ENCODE results near the gene ATP9A. TPM values are rescaled to one million over a fixed set of nuclear protein-coding genes. Genes with fewer than 3 reads are reported as not detected.
"Not testable (repeated sequence)": the region's sequence is repeated elsewhere in the genome, so short reads cannot be mapped to it uniquely, and the experiment has no call there.

Gene ATP9A
- total and polyA plus RNA-seq, 10 of the 15 experiments (the other 5 are each of a cell fraction or from before 2014, with no cell fraction given), result 0.03 to 0.81 (median 0.14) TPM

DNA sequence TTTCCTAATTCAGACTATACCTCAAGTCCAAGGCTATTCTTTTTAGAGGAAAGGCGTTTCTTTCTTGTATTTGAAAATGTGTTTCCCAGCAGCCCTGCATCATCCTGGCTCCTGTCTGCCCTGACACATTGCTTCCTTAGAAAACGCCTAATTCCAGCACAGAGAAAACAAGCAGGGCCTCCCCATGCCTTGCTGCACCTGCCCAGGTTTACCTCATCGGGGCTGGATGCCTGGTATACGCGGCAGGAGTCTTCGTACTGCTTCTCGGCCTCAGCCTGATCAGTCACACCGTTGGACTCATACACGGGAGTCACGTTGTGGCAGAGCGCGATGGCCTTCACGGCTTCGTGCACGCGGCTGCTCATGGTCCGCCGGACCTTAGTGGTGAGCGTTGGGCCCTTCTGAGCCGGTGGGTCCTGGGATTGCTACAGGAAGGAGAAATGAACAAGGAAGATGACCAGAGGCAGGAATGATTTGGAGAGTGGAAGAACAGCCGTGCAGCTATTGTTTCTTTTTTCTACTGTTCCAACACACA lies 111.4 kb downstream of the ATP9A start:
- in situ Hi-C loops (cut with MboI), result no loop called here
- RAD21 ChIA-PET (ENCODE audit: unreplicated experiment), result interaction anchor here (0.6 kb wide), 1 partner anchor 727 kb away, joined by 4 read pairs; no protein-coding TSS in a partner anchor

DNA sequence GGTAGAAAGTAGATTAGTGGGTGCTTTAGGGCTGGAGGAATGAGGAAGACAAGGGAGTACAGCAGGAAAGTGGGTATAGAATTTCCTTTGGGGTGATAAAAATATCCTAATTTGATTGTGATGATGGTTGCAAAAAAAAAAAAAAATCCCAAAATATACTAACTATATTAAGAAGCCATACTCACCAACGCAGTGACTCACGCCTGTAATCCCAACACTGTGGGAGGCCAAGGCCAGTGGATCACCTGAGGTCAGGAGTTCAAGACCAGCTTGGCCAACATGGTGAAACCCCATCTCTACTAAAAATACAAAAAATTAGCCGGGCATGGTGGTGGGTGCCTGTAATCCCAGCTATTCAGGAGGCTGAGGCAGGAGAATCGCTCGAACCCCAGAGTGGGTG lies 112.1 kb downstream of the ATP9A start:
- H3K79me2 ChIP-seq (ENCODE audit: control insufficient read depth, insufficient read depth, low read length); H3K27me3 ChIP-seq (replicated peaks in 1 of 2; ENCODE audit: control insufficient read depth in 2 of 2, insufficient read depth in 2 of 2, low read length in 1 of 2); H2AFZ ChIP-seq (ENCODE audit: control insufficient read depth, low read depth, low read length); FAIRE-seq; H3K9me3 ChIP-seq (replicated peaks; ENCODE audit: control insufficient read depth, insufficient read depth, low read length); CTCF ChIA-PET; H3K36me3 ChIP-seq (ENCODE audit: control insufficient read depth in 2 of 2, insufficient read depth in 2 of 2, low read length in 1 of 2); H3K4me2 ChIP-seq (ENCODE audit: control insufficient read depth, insufficient read depth); H4K20me1 ChIP-seq (ENCODE audit: control insufficient read depth, insufficient read depth); POLR2A ChIA-PET; ATAC-seq; H3K27ac ChIP-seq (ENCODE audit: control insufficient read depth, insufficient read depth); in situ Hi-C loops (cut with MboI); BruUV-seq (replicated peaks); H3K4me3 ChIP-seq; H3K9ac ChIP-seq (ENCODE audit: control insufficient read depth, insufficient read depth, low read length); DNase-seq (ENCODE audit: low read depth, low spot score); SMC1A ChIA-PET (ENCODE audit: uncharacterized antibody, unreplicated experiment); intact Hi-C loops (cut with micrococcal nuclease; ENCODE audit: unreplicated experiment); RAD21 ChIA-PET (ENCODE audit: unreplicated experiment); H3K4me1 ChIP-seq (ENCODE audit: control insufficient read depth, insufficient read depth, low read length): not testable (repeated sequence)
- 31% methylated on average over 5 of the region's 5 CpGs for WGBS (ENCODE audit: insufficient coverage, insufficient replicate concordance, low lambda C conversion rate, missing lambda C conversion rate)

More for the DNA sequence above, 111.4 kb downstream of the ATP9A start:
- DNase-seq (ENCODE audit: low read depth, low spot score) (no peak), ATAC-seq (no peak), FAIRE-seq (no peak)
- TF ChIP-seq CBX5 (IDR thresholded peaks at IDR 0.05; ENCODE audit: low read depth), result no peak
- no peak for TF ChIP-seq NBN (IDR thresholded peaks at IDR 0.05)
- TF ChIP-seq SREBF2 (IDR thresholded peaks at IDR 0.05; ENCODE audit: low read length), result no peak
- TF ChIP-seq TBL1XR1 (IDR thresholded peaks at IDR 0.05; ENCODE audit: low read depth, low read length), result no peak
- TF ChIP-seq RCOR1 (conservative IDR thresholded peaks at IDR 0.05; ENCODE audit: low read depth, low read length), result no peak
- no peak overlapping the region for H3K4me3 ChIP-seq
- H3K79me2 ChIP-seq (ENCODE audit: control insufficient read depth, insufficient read depth, low read length), result no peaks in the 10 kb centered on the region
- H3K4me1 ChIP-seq (ENCODE audit: control insufficient read depth, insufficient read depth, low read length), result no peaks in the 10 kb centered on the region
- SMC1A ChIA-PET (ENCODE audit: uncharacterized antibody, unreplicated experiment), result no interaction called here
- no peaks in the 10 kb centered on the region for H3K9me3 ChIP-seq (replicated peaks; ENCODE audit: control insufficient read depth, insufficient read depth, low read length)
- WGBS (ENCODE audit: insufficient coverage, insufficient replicate concordance, low lambda C conversion rate, missing lambda C conversion rate), result 55% methylated on average over 21 of the region's 21 CpGs
- H3K27ac ChIP-seq (ENCODE audit: control insufficient read depth, insufficient read depth), result no peak overlapping the region
- H3K9ac ChIP-seq (ENCODE audit: control insufficient read depth, insufficient read depth, low read length), result no peak overlapping the region
- H3K36me3 ChIP-seq (ENCODE audit: control insufficient read depth in 2 of 2, insufficient read depth in 2 of 2, low read length in 1 of 2), result no peaks in the 10 kb centered on the region
- intact Hi-C loops (cut with micrococcal nuclease; ENCODE audit: unreplicated experiment), result no loop called here
- no TSS peak for BruUV-seq (replicated peaks)
- no peak overlapping the region for H3K4me2 ChIP-seq (ENCODE audit: control insufficient read depth, insufficient read depth)
- H2AFZ ChIP-seq (ENCODE audit: control insufficient read depth, low read depth, low read length), result no peak overlapping the region
- H3K27me3 ChIP-seq (replicated peaks in 1 of 2; ENCODE audit: control insufficient read depth in 2 of 2, insufficient read depth in 2 of 2, low read length in 1 of 2), result no peaks in the 10 kb centered on the region; a peak in 1 of 4 replicates
- POLR2A ChIA-PET, result no interaction called here
- no peaks in the 10 kb centered on the region for H4K20me1 ChIP-seq (ENCODE audit: control insufficient read depth, insufficient read depth)
- CTCF ChIA-PET, result no interaction called here

All from GM12878 (cell line).